Body of pancreas (tissue), 4 donors: ENCODE measurements around the gene MERTK. TPM values are rescaled to one million over a fixed set of nuclear protein-coding genes. Genes with fewer than 3 reads are reported as not detected.

Experiments
- ATAC-seq: fragments of 150-250 bp; one replicate; pipeline ENCODE4 v1.9.1; 2016
- DNase-seq, 4 donors: peaks; one replicate each; pipeline ENCODE4 v3.0.0-alpha.2; 2019
- H3K27ac ChIP-seq, 4 donors: fragments of 200-600 bp; sonication (generic); 1 replicate in 3 of 4; 2 replicates in 1 of 4; pipeline versions ENCODE4 v1.5.1 to v1.6.1; 2016 to 2019; ENCODE audit warnings: mild to moderate bottlenecking in 1 of 4, mixed read lengths in 1 of 4, moderate library complexity in 1 of 4
- H3K27me3 ChIP-seq, 2 donors: fragments of 200-600 bp; sonication (generic); one replicate each; pipeline ENCODE4 v1.6.0; 2016; ENCODE audit warnings: mild to moderate bottlenecking in 1 of 2
- H3K36me3 ChIP-seq, 2 donors: fragments of 200-600 bp; sonication (generic); replicated peaks in 1 of 2; 2 replicates each; pipeline ENCODE4 v1.5.1; 2016; ENCODE audit warnings: low read depth in 2 of 2; ENCODE audit not compliant: insufficient read depth in 1 of 2
- H3K4me1 ChIP-seq: fragments of 200-600 bp; sonication (generic); one replicate; pipeline ENCODE4 v1.6.0; 2016
- H3K4me3 ChIP-seq, 2 donors: fragments of 200-600 bp; sonication (generic); 1 replicate in 1 of 2; 2 replicates in 1 of 2; pipeline ENCODE4 v1.5.1; 2016 to 2019
- H3K9me3 ChIP-seq, 3 donors: fragments of 200-600 bp; sonication (generic); 1 replicate in 2 of 3; 2 replicates in 1 of 3; pipeline ENCODE4 v1.5.1; 2016
- CTCF ChIP-seq, 7 experiments: fragments of 450-650 bp in 4 of 7; fragments of 200-600 bp in 3 of 7; sonication (generic) in 3 of 7; IDR thresholded peaks; one replicate each; pipeline ENCODE4 v1.5.1; 2016 to 2019; ENCODE audit warnings: antibody characterized with exemption in 7 of 7
- POLR2A ChIP-seq, 3 donors: fragments of 450-650 bp; IDR thresholded peaks; one replicate each; pipeline ENCODE4 v1.6.1; 2016; ENCODE audit warnings: antibody characterized with exemption in 3 of 3, mild to moderate bottlenecking in 2 of 3
- WGBS, 2 donors: methylation state at CpG; one replicate each; pipeline ENCODE4 v1.1.5; 2017; 5-methylcytosine and 5-hydroxymethylcytosine counted together
- intact Hi-C: fragments of 100-400 bp; cut with DNase I; formaldehyde crosslinking; loops from one replicate; pipeline ENCODE4 v1.15.1; 2023
- total RNA-seq, 2 donors: library from RNA; depleted of rRNA; stranded (reverse); fragments of >200 nt; gene quantifications; one replicate each; pipeline ENCODE4 v1.1.0, GENCODE V29; 2016

Gene MERTK
- total RNA-seq, 2 donors from 2014 or later, result 7.9 to 9.6 TPM

- WGBS, 2 donors, result 85 to 88% methylated on average over 4 of the region's 4 CpGs
- intact Hi-C loops, result no loop called here
- ATAC-seq (no peak), DNase-seq (no peak)
- Histone ChIP-seq H3K4me1 (no peaks in the 10 kb centered on the region), H3K36me3 (no peaks in the 10 kb centered on the region), H3K9me3 (no peaks in the 10 kb centered on the region), H3K4me3 (no peak overlapping the region), H3K27ac (no peak overlapping the region), H3K27me3 (no peaks in the 10 kb centered on the region)
- TF ChIP-seq CTCF (IDR thresholded peaks at IDR 0.05) (no peak), POLR2A (IDR thresholded peaks at IDR 0.05) (no peak)
Measured at GRCh38 chr2:111973701-111974100, 75.3 kb downstream of the MERTK start.

- no peak for ATAC-seq
- Histone ChIP-seq H3K27ac (no peak overlapping the region), H3K4me3 (no peak overlapping the region), H3K4me1 (no peaks in the 10 kb centered on the region), H3K27me3 (no peaks in the 10 kb centered on the region), H3K36me3 (no peaks in the 10 kb centered on the region), H3K9me3 (no peaks in the 10 kb centered on the region)
- DNase-seq, result no peak
- TF ChIP-seq POLR2A (IDR thresholded peaks at IDR 0.05) (no peak), CTCF (IDR thresholded peaks at IDR 0.05) (no peak)
- intact Hi-C loops, result no loop called here
- WGBS, 2 donors, result 55 to 72% methylated on average over 11 of the region's 11 CpGs
Measured at GRCh38 chr2:111975053-111975552, 76.7 kb downstream of the MERTK start.

GRCh38 chr2:111975819-111976218 lies 77.4 kb downstream of the MERTK start:
- H3K27me3 ChIP-seq, result no peaks in the 10 kb centered on the region
- no peak overlapping the region for H3K27ac ChIP-seq
- WGBS, 2 donors, result 79% methylated on average over 6 of the region's 6 CpGs
- no peak for ATAC-seq
- intact Hi-C loops, result no loop called here
- H3K4me3 ChIP-seq, result no peak overlapping the region
- no peaks in the 10 kb centered on the region for H3K36me3 ChIP-seq
- DNase-seq, result no peak
- H3K4me1 ChIP-seq, result no peaks in the 10 kb centered on the region
- no peak for TF ChIP-seq CTCF (IDR thresholded peaks at IDR 0.05)
- no peak for TF ChIP-seq POLR2A (IDR thresholded peaks at IDR 0.05)
- no peaks in the 10 kb centered on the region for H3K9me3 ChIP-seq

GRCh38 chr2:111977240-111977639 lies 78.8 kb downstream of the MERTK start:
- Histone ChIP-seq H3K36me3 (no peaks in the 10 kb centered on the region), H3K4me1 (no peaks in the 10 kb centered on the region), H3K27me3 (no peaks in the 10 kb centered on the region), H3K4me3 (no peak overlapping the region), H3K9me3 (no peaks in the 10 kb centered on the region), H3K27ac (no peak overlapping the region)
- 95 to 100% methylated on average over 1 of the region's 1 CpG for WGBS, 2 donors
- no peak for DNase-seq
- intact Hi-C loops, result no loop called here
- no peak for ATAC-seq
- TF ChIP-seq CTCF (IDR thresholded peaks at IDR 0.05), result no peak
- TF ChIP-seq POLR2A (IDR thresholded peaks at IDR 0.05), result no peak

- intact Hi-C loops, result no loop called here
- H3K36me3 ChIP-seq, result no peaks in the 10 kb centered on the region
- DNase-seq (no peak), ATAC-seq (no peak)
- TF ChIP-seq CTCF (IDR thresholded peaks at IDR 0.05), result no peak
- TF ChIP-seq POLR2A (IDR thresholded peaks at IDR 0.05), result no peak
- no peaks in the 10 kb centered on the region for H3K27me3 ChIP-seq
- H3K4me3 ChIP-seq, result no peak overlapping the region
- 80 to 85% methylated on average over 7 of the region's 7 CpGs for WGBS, 2 donors
- no peaks in the 10 kb centered on the region for H3K9me3 ChIP-seq
- no peaks in the 10 kb centered on the region for H3K4me1 ChIP-seq
- H3K27ac ChIP-seq, result no peak overlapping the region
Measured at GRCh38 chr2:111978452-111979170, 80.2 kb downstream of the MERTK start.
